ENCODE measurements around the gene ARID3C. TPM values are rescaled to one million over a fixed set of nuclear protein-coding genes. Genes with fewer than 3 reads are reported as not detected.

The ARID3C gene
- total RNA-seq, 1 experiment from 2014 or later, result 0.42 TPM

- TF ChIP-seq MAX (IDR thresholded peaks at IDR 0.05), result no peak
- no peak for TF ChIP-seq SP1 (IDR thresholded peaks at IDR 0.05; ENCODE audit: low read depth)
- no peak for TF ChIP-seq JUND (IDR thresholded peaks at IDR 0.05)
- no peak for TF ChIP-seq EZH2phosphoT487 (IDR thresholded peaks at IDR 0.05; ENCODE audit: borderline replicate concordance)
- TF ChIP-seq EZH2 (IDR thresholded peaks at IDR 0.05), result no peak
- TF ChIP-seq RAD21 (IDR thresholded peaks at IDR 0.05; ENCODE audit: low read depth), result no peak
- TF ChIP-seq POLR2AphosphoS5 (IDR thresholded peaks at IDR 0.05; ENCODE audit: low read depth, low read length), result no peak
- no peak for TF ChIP-seq ZNF274 (IDR thresholded peaks at IDR 0.05; ENCODE audit: low read depth, low read length)
- TF ChIP-seq SIN3A (IDR thresholded peaks at IDR 0.05; ENCODE audit: low read depth), result no peak
Observed at GRCh38 chr9:34588671-34589635, 39.9 kb downstream of the ARID3C start (continued).

- Histone ChIP-seq H3K4me2 (ENCODE audit: low read length) (no peak overlapping the region), H3K9me2 (ENCODE audit: insufficient read depth) (no peaks in the 10 kb centered on the region), H3K4me3 (replicated peaks in 1 of 2; ENCODE audit: low read depth in 1 of 2, low read length in 2 of 2) (no peak overlapping the region), H3K27me3 (ENCODE audit: insufficient read depth, low read length) (peaks cover 13% of the 10 kb centered on the region; the same call in 1 of the 2 replicates), H2AFZ (ENCODE audit: low read depth, low read length, poor library complexity, severe bottlenecking) (no peak overlapping the region), H3K9ac (ENCODE audit: low read length) (no peak overlapping the region), H3K27ac (ENCODE audit: low read depth, low read length) (no peak overlapping the region), H4K20me1 (ENCODE audit: insufficient read depth) (no peaks in the 10 kb centered on the region), H3K79me2 (ENCODE audit: insufficient read depth, low read length) (no peaks in the 10 kb centered on the region), H3K9me3 (ENCODE audit: control insufficient read depth in 1 of 2, insufficient read depth in 1 of 2, low read depth in 1 of 2, low read length in 2 of 2) (no peaks in the 10 kb centered on the region), H3K36me3 (ENCODE audit: control insufficient read depth in 1 of 2, insufficient read depth in 2 of 2, low read length in 2 of 2) (no peaks in the 10 kb centered on the region), H3K4me1 (ENCODE audit: control insufficient read depth in 1 of 2, insufficient read depth in 2 of 2, low read length in 2 of 2) (peaks cover 0 to 8% of the 10 kb centered on the region in 2 experiments; a peak in 2 of 4 replicates)
- DNase-seq (ENCODE audit: low read depth, low spot score) (no peak), ATAC-seq (no peak)
- no TSS peak for BruUV-seq (replicated peaks)
- CTCF ChIA-PET, result interaction anchor here (1.3 to 1.4 kb wide), 2 partner anchors 40 to 183 kb away, joined by 3 to 5 read pairs; no protein-coding TSS in a partner anchor
- intact Hi-C loops (cut with micrococcal nuclease), result no loop called here
- POLR2A ChIA-PET, result no interaction called here
- RAD21 ChIA-PET (ENCODE audit: low non-redundant PET in 1 of 2, low total read pairs in 2 of 2, uncharacterized antibody in 2 of 2, unreplicated experiment in 2 of 2), result no interaction called here
- TF ChIP-seq SIN3A (IDR thresholded peaks at IDR 0.05; ENCODE audit: low read depth) (no peak), CTCF (IDR thresholded peaks at IDR 0.05 in 2 of 3, conservative IDR thresholded peaks at IDR 0.05 in 1 of 3; ENCODE audit: borderline replicate concordance in 1 of 3, insufficient read depth in 1 of 3, low read depth in 2 of 3, low read length in 2 of 3) (no peak), CBX3 (IDR thresholded peaks at IDR 0.05; ENCODE audit: low read depth) (no peak), EZH2phosphoT487 (IDR thresholded peaks at IDR 0.05; ENCODE audit: borderline replicate concordance) (no peak), SP1 (IDR thresholded peaks at IDR 0.05; ENCODE audit: low read depth) (no peak), RAD21 (IDR thresholded peaks at IDR 0.05; ENCODE audit: low read depth) (no peak), MAX (IDR thresholded peaks at IDR 0.05) (no peak), FOSL1 (IDR thresholded peaks at IDR 0.05; ENCODE audit: low read depth) (no peak), ZNF274 (IDR thresholded peaks at IDR 0.05; ENCODE audit: low read depth, low read length) (no peak), POLR2A (IDR thresholded peaks at IDR 0.05; ENCODE audit: borderline replicate concordance, extremely low read depth, insufficient read depth, insufficient read length) (no peak), TCF7L2 (IDR thresholded peaks at IDR 0.05; ENCODE audit: borderline replicate concordance, extremely low read depth, insufficient read depth, insufficient read length) (no peak), CEBPB (IDR thresholded peaks at IDR 0.05; ENCODE audit: low read depth) (no peak), YY1 (IDR thresholded peaks at IDR 0.05; ENCODE audit: extremely low read depth, insufficient replicate concordance, low read depth, low read length) (no peak), ZFX (IDR thresholded peaks at IDR 0.05) (no peak), EZH2 (IDR thresholded peaks at IDR 0.05) (no peak), EGR1 (IDR thresholded peaks at IDR 0.05; ENCODE audit: low read depth) (no peak), ZBTB33 (IDR thresholded peaks at IDR 0.05; ENCODE audit: extremely low read depth, insufficient replicate concordance, low read length) (no peak)
Observed at GRCh38 chr9:34587271-34587670, 41.6 kb downstream of the ARID3C start.

All from HCT116 (cell line).